ENCODE results near the gene IER2.

IER2 gene

GRCh38 chr19:13127811-13128575, 22.2 kb upstream of the IER2 start:
- H3K4me3 ChIP-seq (replicated peaks; ENCODE audit: low read depth, low read length): no peak overlapping the region
- TF ChIP-seq CTCF (IDR thresholded peaks at IDR 0.05; ENCODE audit: low read length, missing control alignments): no peak
- DNase-seq (ENCODE audit: low read depth): no peak

GRCh38 chr19:13128583-13128982, 21.6 kb upstream of the IER2 start:
- no peak for TF ChIP-seq CTCF (IDR thresholded peaks at IDR 0.05; ENCODE audit: low read length, missing control alignments)
- no peak overlapping the region for H3K4me3 ChIP-seq (replicated peaks; ENCODE audit: low read depth, low read length)
- DNase-seq (ENCODE audit: low read depth): no peak

- TF ChIP-seq CTCF (IDR thresholded peaks at IDR 0.05; ENCODE audit: low read length, missing control alignments): no peak
- no peak overlapping the region for H3K4me3 ChIP-seq (replicated peaks; ENCODE audit: low read depth, low read length)
- DNase-seq (ENCODE audit: low read depth): no peak
Observed at GRCh38 chr19:13129384-13129783, 20.8 kb upstream of the IER2 start.

- TF ChIP-seq CTCF (IDR thresholded peaks at IDR 0.05; ENCODE audit: low read length, missing control alignments): no peak
- H3K4me3 ChIP-seq (replicated peaks; ENCODE audit: low read depth, low read length): no peak overlapping the region
- no peak for DNase-seq (ENCODE audit: low read depth)
Observed at GRCh38 chr19:13130886-13131490, 19.2 kb upstream of the IER2 start.

- peak; percentile 33 for DNase-seq (ENCODE audit: low read depth)
- no peak for TF ChIP-seq CTCF (IDR thresholded peaks at IDR 0.05; ENCODE audit: low read length, missing control alignments)
- no peak overlapping the region for H3K4me3 ChIP-seq (replicated peaks; ENCODE audit: low read depth, low read length)
Observed at GRCh38 chr19:13132471-13133180, 17.6 kb upstream of the IER2 start.

- H3K4me3 ChIP-seq (replicated peaks; ENCODE audit: low read depth, low read length): no peak overlapping the region
- DNase-seq (ENCODE audit: low read depth): no peak
- no peak for TF ChIP-seq CTCF (IDR thresholded peaks at IDR 0.05; ENCODE audit: low read length, missing control alignments)
Observed at GRCh38 chr19:13133241-13133870, 16.9 kb upstream of the IER2 start.
